IPS-20b (cell line): ENCODE measurements around the gene TMEM247.

Experiments used
- H3K27ac ChIP-seq: one replicate; pipeline ENCODE4 v1.5.1; 2013; ENCODE audit warnings: low read length
- H3K27me3 ChIP-seq: 2 replicates; pipeline ENCODE4 v1.6.1; 2013; ENCODE audit warnings: mild to moderate bottlenecking, low read length, inconsistent platforms; ENCODE audit not compliant: insufficient read depth
- H3K36me3 ChIP-seq: 2 replicates; pipeline ENCODE4 v1.6.1; 2013; ENCODE audit warnings: low read depth, mild to moderate bottlenecking, inconsistent platforms, low read length, moderate library complexity; ENCODE audit not compliant: insufficient read depth
- H3K4me1 ChIP-seq: 2 replicates; pipeline ENCODE4 v1.6.1; 2013; ENCODE audit warnings: mild to moderate bottlenecking, control low read depth, inconsistent platforms, low read length, moderate library complexity; ENCODE audit not compliant: insufficient read depth
- H3K4me3 ChIP-seq: 2 replicates; pipeline ENCODE4 v1.5.1; 2013; ENCODE audit warnings: mild to moderate bottlenecking, low read length, inconsistent platforms
- H3K9ac ChIP-seq: 2 replicates; pipeline ENCODE4 v1.6.1; 2013; ENCODE audit warnings: low read depth, mild to moderate bottlenecking, inconsistent platforms, low read length, moderate library complexity
- H3K9me3 ChIP-seq: 2 replicates; pipeline ENCODE4 v1.6.1; 2013; ENCODE audit warnings: mild to moderate bottlenecking, low read depth, low read length, inconsistent platforms; ENCODE audit not compliant: insufficient read depth

TMEM247 gene

DNA sequence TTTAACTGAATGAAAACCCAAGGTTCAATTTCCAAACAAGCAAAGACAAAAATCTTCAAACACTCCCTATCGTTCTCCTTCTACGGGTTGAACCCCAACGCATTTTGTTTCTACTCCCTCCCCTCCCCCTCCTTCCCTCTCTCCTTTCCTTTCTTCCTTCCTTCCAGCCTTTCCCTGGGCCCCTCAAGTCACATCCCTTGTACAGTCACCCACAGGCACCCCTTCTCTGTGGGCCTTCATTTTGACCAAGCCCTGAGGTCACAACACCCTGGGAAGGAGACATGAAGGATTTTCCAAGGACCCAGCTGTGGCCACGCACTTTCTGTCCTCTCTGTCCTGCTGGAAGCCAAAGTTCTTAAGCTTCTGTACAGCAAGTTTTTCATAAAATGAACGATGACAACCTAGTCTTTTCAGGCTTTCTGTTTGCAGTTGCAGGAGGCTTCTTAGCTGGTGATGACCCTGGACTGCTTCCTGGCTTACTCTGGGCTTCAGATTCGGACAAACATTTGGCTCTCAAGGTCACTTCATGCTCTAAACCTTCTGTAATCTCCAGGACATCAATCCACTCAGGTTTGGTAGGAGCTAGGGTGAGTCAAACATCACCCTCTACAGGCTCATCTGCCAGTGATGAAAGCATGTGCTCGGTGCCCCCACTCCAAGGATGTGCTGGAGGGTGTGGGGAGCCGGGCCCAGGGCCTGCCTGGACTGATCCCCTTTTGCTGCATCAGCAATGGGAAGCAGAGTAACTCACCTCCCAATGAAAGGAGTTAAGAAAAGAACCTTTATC lies 25.5 kb downstream of the TMEM247 start:
- Histone ChIP-seq H3K4me1 (peaks cover 3% of the 10 kb centered on the region; the same call in 1 of the 2 replicates), H3K36me3 (no peaks in the 10 kb centered on the region), H3K27ac (no peak overlapping the region)

DNA sequence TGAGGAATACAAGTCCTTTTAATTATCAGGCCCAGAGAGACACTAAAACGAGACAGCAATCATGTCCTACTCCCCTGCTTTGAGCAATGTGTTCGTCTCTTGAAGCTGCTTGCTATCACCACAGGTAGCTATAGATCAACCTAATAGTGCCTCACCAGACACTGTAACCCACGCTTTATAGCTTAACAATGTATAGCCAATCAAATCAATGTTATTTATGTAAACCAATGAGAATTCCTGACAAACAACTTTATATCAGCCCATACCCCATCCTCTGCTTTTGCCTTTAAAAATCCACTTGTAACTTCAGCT lies 26.1 kb downstream of the TMEM247 start:
- H3K4me3 ChIP-seq, result no peak overlapping the region
- no peaks in the 10 kb centered on the region for H3K36me3 ChIP-seq
- no peak overlapping the region for H3K9ac ChIP-seq
- H3K4me1 ChIP-seq, result peaks cover 3% of the 10 kb centered on the region; the same call in 1 of the 2 replicates
- H3K27ac ChIP-seq, result no peak overlapping the region
- no peaks in the 10 kb centered on the region for H3K9me3 ChIP-seq
- no peaks in the 10 kb centered on the region for H3K27me3 ChIP-seq

More for the DNA sequence above, 25.5 kb downstream of the TMEM247 start:
- no peaks in the 10 kb centered on the region for H3K9me3 ChIP-seq
- no peak overlapping the region for H3K9ac ChIP-seq
- no peaks in the 10 kb centered on the region for H3K27me3 ChIP-seq
- H3K4me3 ChIP-seq, result no peak overlapping the region

DNA sequence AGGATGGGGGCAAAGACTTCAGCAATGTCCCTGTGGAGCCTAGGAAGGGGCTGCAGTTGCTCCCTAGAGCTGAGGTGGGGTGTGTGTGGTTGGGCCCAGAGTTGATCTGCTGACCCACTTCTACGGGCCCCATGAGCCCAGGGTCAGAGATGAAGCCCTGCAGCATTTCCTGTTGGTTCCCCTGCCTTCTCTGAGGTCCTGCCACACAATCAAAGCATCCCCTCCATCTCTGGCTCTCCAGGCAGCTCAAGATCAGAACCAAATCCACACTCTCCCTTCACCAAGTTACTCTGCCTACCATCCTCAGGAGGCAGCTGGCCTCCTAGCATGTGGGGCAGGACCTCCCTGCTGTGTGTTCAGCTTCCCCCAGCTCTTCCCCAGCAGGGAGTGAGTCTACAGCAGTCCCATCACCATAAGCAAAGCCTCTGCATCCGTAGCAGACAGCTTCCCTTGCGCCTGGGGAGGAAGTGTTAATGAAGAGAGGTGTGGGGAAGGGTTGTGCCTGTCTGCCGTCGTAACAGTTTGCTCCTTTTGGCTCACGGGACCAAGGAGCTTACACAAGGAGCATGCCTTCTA lies 26.9 kb downstream of the TMEM247 start:
- Histone ChIP-seq H3K27me3 (no peaks in the 10 kb centered on the region), H3K9me3 (no peaks in the 10 kb centered on the region), H3K36me3 (no peaks in the 10 kb centered on the region), H3K27ac (no peak overlapping the region), H3K4me1 (peaks cover 3% of the 10 kb centered on the region; the same call in 1 of the 2 replicates), H3K4me3 (no peak overlapping the region), H3K9ac (no peak overlapping the region)

DNA sequence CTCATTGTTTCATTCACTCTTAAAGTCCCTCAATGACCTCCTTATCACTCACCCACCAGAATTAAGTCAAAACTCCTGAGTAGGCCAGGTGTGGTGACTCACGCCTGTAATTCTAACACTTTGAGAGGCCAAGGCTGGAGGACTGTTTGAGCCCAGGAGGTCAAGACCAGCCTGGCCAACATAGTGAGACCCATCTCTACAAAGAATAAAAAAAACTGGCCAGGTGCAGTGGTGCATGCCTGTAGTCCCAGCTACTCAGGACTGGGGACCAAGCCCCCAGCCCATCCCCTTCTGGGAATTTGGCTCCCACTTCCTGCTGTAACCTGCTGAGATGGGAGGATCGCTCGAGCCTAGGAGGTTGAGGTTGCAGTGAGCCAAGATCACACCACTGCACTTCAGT lies 28.9 kb downstream of the TMEM247 start:
- Histone ChIP-seq H3K27me3 (no peaks in the 10 kb centered on the region), H3K9me3 (no peaks in the 10 kb centered on the region), H3K36me3 (no peaks in the 10 kb centered on the region), H3K4me1 (peaks cover 3% of the 10 kb centered on the region; the same call in 1 of the 2 replicates), H3K4me3 (no peak overlapping the region), H3K9ac (no peak overlapping the region), H3K27ac (no peak overlapping the region)

DNA sequence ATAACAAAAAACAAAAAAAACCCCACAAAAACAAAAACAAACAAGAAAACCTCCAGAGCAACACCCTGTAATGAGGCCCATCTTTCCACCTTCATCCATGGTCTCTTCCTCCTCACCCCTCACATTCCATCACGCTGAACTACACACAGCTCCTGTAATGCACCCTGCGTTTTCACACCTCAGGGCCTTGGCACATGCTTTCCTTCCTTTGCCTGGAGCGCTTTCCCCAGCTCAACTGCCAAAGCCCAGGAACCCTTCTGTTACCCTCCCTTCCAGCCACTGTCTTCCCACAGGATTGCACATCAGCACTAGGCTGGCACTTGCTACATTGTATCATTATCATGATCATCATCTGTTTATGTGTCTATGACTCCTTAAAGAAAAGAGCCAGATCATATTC lies 29.4 kb downstream of the TMEM247 start:
- H3K9me3 ChIP-seq, result no peaks in the 10 kb centered on the region
- H3K27me3 ChIP-seq, result no peaks in the 10 kb centered on the region
- H3K4me3 ChIP-seq, result no peak overlapping the region
- H3K9ac ChIP-seq, result no peak overlapping the region
- no peaks in the 10 kb centered on the region for H3K36me3 ChIP-seq
- H3K4me1 ChIP-seq, result peaks cover 3% of the 10 kb centered on the region; the same call in 1 of the 2 replicates
- no peak overlapping the region for H3K27ac ChIP-seq

DNA sequence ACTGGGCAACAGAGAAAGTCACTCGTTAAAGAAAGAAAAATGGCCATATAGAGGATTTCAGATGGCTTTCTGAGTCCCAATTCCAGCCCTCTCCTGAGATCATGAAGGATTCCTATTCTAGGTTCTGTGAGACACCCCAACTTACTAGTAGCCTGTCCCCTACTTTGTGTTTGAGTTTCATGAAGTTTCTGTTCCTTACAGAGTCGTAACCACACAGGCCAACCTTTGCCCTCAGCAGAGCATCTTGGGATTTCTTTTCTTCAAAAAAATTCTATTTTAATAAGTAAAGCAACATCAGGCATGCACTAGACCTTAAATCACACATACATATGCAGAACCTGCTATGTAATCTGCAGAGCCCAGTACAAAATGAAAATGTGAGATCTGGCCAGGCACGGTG lies 30.4 kb downstream of the TMEM247 start:
- Histone ChIP-seq H3K27me3 (no peaks in the 10 kb centered on the region), H3K9ac (no peak overlapping the region), H3K4me1 (peaks cover 3% of the 10 kb centered on the region; the same call in 1 of the 2 replicates), H3K36me3 (no peaks in the 10 kb centered on the region), H3K27ac (no peak overlapping the region), H3K4me3 (no peak overlapping the region), H3K9me3 (no peaks in the 10 kb centered on the region)

DNA sequence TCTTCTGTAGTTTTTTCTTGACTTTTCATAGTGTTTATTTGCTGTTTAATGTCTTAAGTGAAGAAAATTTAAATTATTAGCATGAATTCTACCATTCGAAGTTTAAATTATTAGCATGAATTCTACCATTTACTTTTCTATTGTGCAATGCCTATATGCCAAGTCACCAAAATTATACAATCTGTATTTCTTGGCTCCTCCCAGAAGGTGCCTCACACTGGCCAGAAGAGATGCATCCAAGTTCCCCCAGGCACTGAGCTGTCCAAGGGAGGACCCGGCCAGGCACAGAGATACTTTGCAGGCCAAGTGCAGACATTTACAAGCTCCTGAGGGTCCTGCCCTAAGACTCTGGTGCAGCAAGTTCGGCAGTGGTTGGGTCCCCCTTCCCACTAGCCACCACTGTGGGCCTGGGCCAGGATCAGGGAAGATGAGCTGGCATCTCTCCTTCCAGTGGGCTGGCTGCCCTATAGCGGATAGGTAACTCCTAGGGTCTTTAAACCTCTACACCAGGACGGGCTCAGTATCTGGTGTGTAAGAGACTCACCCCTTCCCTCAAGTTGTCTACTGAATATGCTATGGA lies 31.3 kb downstream of the TMEM247 start:
- Histone ChIP-seq H3K27me3 (no peaks in the 10 kb centered on the region), H3K27ac (no peak overlapping the region), H3K4me3 (no peak overlapping the region)

DNA sequence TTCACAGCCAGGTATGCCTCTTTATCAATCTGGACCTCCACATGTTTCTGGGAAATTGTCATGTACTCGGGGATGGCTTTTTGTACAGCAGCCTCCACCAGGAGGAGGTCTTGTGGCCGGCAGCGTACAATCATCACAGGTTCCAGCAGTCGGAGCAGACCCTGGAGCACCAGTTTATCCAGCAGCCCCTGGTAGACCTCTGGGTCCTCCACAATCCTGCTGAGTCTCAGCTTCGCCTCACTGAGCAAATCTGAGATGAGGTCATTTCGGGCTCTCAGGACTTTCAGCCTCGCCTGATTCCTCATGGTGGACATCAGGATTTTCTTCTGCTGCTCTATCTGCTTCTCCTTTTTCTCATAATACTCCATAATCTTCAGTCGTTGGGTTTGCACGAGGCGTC lies 32.8 kb downstream of the TMEM247 start:
- Histone ChIP-seq H3K27me3 (no peaks in the 10 kb centered on the region), H3K4me3 (no peak overlapping the region), H3K4me1 (no peaks in the 10 kb centered on the region), H3K9ac (no peak overlapping the region), H3K9me3 (peaks cover 8% of the 10 kb centered on the region; the same call in 1 of the 2 replicates), H3K27ac (no peak overlapping the region), H3K36me3 (no peaks in the 10 kb centered on the region)

More for the DNA sequence above, 31.3 kb downstream of the TMEM247 start:
- Histone ChIP-seq H3K36me3 (no peaks in the 10 kb centered on the region), H3K9me3 (peaks cover 3% of the 10 kb centered on the region; the same call in 1 of the 2 replicates), H3K4me1 (peaks cover 3% of the 10 kb centered on the region; the same call in 1 of the 2 replicates), H3K9ac (no peak overlapping the region)

DNA sequence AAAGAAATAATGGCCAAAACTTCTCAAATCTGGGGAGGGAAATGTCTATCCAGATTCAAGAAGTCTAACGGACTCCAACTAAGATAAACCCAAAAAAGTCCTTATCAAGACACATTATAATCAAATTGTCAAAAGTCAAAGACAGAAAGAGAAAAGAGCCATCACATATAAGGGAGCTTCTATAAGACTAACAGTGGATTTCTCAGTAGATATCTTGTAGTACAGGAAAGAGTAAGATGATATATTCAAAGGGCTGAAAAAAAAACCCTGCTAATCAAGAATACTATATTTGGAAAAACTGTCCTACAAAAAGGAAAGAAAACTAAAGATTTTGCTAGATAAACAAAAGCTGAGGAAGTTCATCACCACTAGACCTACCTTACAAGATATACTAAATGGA lies 35.4 kb downstream of the TMEM247 start:
- Histone ChIP-seq H3K9me3 (peaks cover 8% of the 10 kb centered on the region; the same call in 1 of the 2 replicates), H3K27me3 (no peaks in the 10 kb centered on the region), H3K27ac (no peak overlapping the region), H3K36me3 (no peaks in the 10 kb centered on the region), H3K4me1 (no peaks in the 10 kb centered on the region), H3K4me3 (no peak overlapping the region), H3K9ac (no peak overlapping the region)

DNA sequence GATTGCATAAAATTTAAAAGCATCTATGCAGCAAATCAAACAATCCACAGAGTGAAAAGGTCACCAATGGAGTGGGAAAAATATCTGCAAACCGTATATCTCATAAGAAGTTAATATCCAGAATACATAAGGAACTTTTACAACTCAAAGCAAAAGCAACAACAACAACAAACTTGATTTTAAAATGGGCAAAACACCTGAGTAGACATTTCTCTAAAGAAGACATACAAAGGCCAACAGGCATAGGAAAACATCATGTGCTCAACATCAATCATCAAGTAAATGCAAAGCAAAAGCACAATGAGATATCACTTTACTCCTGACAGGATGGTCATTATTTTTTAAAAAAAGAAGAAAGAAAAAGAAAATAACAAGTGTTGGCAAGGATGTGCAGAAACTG lies 38.1 kb downstream of the TMEM247 start:
- Histone ChIP-seq H3K27me3 (no peaks in the 10 kb centered on the region), H3K9ac (no peak overlapping the region)

DNA sequence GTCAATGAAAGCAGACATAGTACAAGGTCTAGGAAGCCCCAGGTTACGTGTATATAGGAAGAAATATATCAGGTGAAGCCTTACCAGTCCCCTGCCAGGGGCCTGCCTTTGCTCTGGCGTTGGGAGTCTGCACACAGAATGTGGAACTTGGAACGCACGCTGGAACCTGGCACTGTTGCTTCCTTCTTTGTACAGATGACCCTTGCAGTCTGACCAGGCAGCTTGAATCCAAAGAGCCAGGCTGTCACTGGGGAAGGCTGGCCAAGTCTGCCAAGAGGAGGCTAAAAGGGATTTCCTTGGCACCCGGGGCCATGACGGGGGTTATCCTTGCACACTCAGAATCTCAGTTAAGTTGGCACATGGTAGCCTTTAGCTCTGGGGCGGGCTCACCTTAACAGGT lies 39.5 kb downstream of the TMEM247 start:
- peaks cover 8% of the 10 kb centered on the region; the same call in 1 of the 2 replicates for H3K9me3 ChIP-seq
- H3K9ac ChIP-seq, result no peak overlapping the region

More for the DNA sequence above, 38.1 kb downstream of the TMEM247 start:
- peaks cover 8% of the 10 kb centered on the region; the same call in 1 of the 2 replicates for H3K9me3 ChIP-seq
- no peak overlapping the region for H3K4me3 ChIP-seq
- H3K4me1 ChIP-seq, result no peaks in the 10 kb centered on the region
- H3K36me3 ChIP-seq, result no peaks in the 10 kb centered on the region
- no peak overlapping the region for H3K27ac ChIP-seq

DNA sequence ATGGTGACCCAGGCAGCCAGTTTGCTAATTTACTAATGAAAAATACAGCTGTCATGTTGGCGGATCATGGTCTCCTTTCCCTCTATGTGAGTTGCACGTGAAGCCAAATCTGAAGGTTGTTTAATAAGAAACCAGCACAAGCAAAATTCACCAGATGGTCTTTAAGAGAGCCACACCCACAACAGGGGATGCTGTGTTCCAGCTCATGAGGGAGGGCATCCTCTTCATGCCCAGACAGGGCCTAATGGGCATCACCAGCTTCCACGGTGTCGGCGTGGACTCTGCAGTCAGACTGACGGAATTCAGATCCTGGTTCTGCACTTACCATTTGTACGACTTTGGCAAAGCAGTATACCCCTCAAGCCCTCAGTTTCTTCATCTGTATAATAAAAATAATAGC lies 39.9 kb downstream of the TMEM247 start:
- Histone ChIP-seq H3K36me3 (no peaks in the 10 kb centered on the region), H3K4me1 (no peaks in the 10 kb centered on the region), H3K27ac (no peak overlapping the region), H3K4me3 (no peak overlapping the region), H3K9me3 (peaks cover 8% of the 10 kb centered on the region; the same call in 1 of the 2 replicates), H3K9ac (no peak overlapping the region), H3K27me3 (no peaks in the 10 kb centered on the region)

More for the DNA sequence above, 39.5 kb downstream of the TMEM247 start:
- Histone ChIP-seq H3K27me3 (no peaks in the 10 kb centered on the region), H3K4me3 (no peak overlapping the region), H3K36me3 (no peaks in the 10 kb centered on the region), H3K4me1 (no peaks in the 10 kb centered on the region), H3K27ac (no peak overlapping the region)
